GM12878 (cell line): ENCODE results near the gene PPM1A. TPM values are rescaled to one million over a fixed set of nuclear protein-coding genes. Genes with fewer than 3 reads are reported as not detected.

ENCODE experiments used
- ATAC-seq: fragments of 200-7000 bp; cut with Tn5 transposase; 3 replicates; pipeline ENCODE4 v1.9.1; 2020; ENCODE audit warnings: mild to moderate bottlenecking, moderate library complexity
- BruUV-seq: library from RNA; stranded (reverse); fragments of 400-500 nt; replicated peaks from 2 replicates; lab custom pipeline; 2021; lab: Mats Ljungman, UMichigan
- CTCF ChIA-PET: fragments of 300-600 bp; sonication (Branson Sonifier 250); formaldehyde crosslinking; extraction: SDS; loops from one replicate; lab custom pipeline; 2021; ENCODE audit warnings: inconsistent platforms; lab: Yijun Ruan, JAX
- POLR2A ChIA-PET: fragments of 350-600 bp; formaldehyde crosslinking; extraction: SDS; loops from one replicate; lab custom pipeline; 2021; ENCODE audit warnings: inconsistent platforms; lab: Charles Lee
- RAD21 ChIA-PET: fragments of 300-600 bp; sonication (Branson Sonifier 250); formaldehyde crosslinking; loops from one replicate; lab custom pipeline; 2023; ENCODE audit warnings: antibody characterized with exemption; ENCODE audit not compliant: unreplicated experiment; lab: Charles Lee
- SMC1A ChIA-PET: fragments of 300-600 bp; sonication (Branson Sonifier 250); formaldehyde crosslinking; loops from one replicate; lab custom pipeline; 2023; ENCODE audit not compliant: unreplicated experiment, uncharacterized antibody; lab: Charles Lee
- DNase-seq: peaks from one replicate; pipeline ENCODE4 v3.0.0-alpha.2; 2011; ENCODE audit warnings: low read depth, low spot score
- FAIRE-seq: peaks from 3 replicates; lab custom pipeline; 2011; peaks lifted over from hg19 to GRCh38; lab: Jason Lieb, UNC
- H2AFZ ChIP-seq: 2 replicates; pipeline ENCODE4 v1.6.0; 2011; ENCODE audit warnings: low read depth, low read length, control low read depth; ENCODE audit not compliant: control insufficient read depth
- H3K27ac ChIP-seq: 2 replicates; pipeline ENCODE4 v1.5.1; 2011; ENCODE audit warnings: control low read depth; ENCODE audit not compliant: control insufficient read depth, insufficient read depth
- H3K27me3 ChIP-seq, 2 experiments: replicated peaks in 1 of 2; 2 replicates each; pipeline versions ENCODE4 v1.6.0 to v1.6.1; 2011; ENCODE audit warnings: low read length in 1 of 2; ENCODE audit not compliant: control insufficient read depth in 2 of 2, insufficient read depth in 2 of 2
- H3K36me3 ChIP-seq, 2 experiments: 2 replicates each; pipeline ENCODE4 v1.5.1; 2011; ENCODE audit warnings: low read length in 1 of 2; ENCODE audit not compliant: control insufficient read depth in 2 of 2, insufficient read depth in 2 of 2
- H3K4me1 ChIP-seq: 2 replicates; pipeline ENCODE4 v1.6.1; 2011; ENCODE audit warnings: mild to moderate bottlenecking, low read length, moderate library complexity, mixed read lengths; ENCODE audit not compliant: control insufficient read depth, insufficient read depth
- H3K4me2 ChIP-seq: 2 replicates; pipeline ENCODE4 v1.6.0; 2011; ENCODE audit warnings: control low read depth; ENCODE audit not compliant: control insufficient read depth, insufficient read depth
- H3K4me3 ChIP-seq: fragments of 200-600 bp; sonication (generic); 2 replicates; pipeline ENCODE4 v1.5.1; 2016
- H3K79me2 ChIP-seq: 2 replicates; pipeline ENCODE4 v1.6.0; 2011; ENCODE audit warnings: low read length; ENCODE audit not compliant: control insufficient read depth, insufficient read depth
- H3K9ac ChIP-seq: 2 replicates; pipeline ENCODE4 v1.8.0; 2011; ENCODE audit warnings: low read length, control low read depth, mixed read lengths; ENCODE audit not compliant: control insufficient read depth, insufficient read depth
- H3K9me3 ChIP-seq: replicated peaks from 3 replicates; pipeline ENCODE4 v1.5.1; 2011; ENCODE audit warnings: mild to moderate bottlenecking, low read length; ENCODE audit not compliant: control insufficient read depth, insufficient read depth
- H4K20me1 ChIP-seq: 2 replicates; pipeline ENCODE4 v1.6.0; 2011; ENCODE audit not compliant: control insufficient read depth, insufficient read depth
- CHD1 ChIP-seq: IDR thresholded peaks from 2 replicates; pipeline ENCODE4 v1.6.1; 2012; ENCODE audit warnings: low read depth, low read length, improper control_type of control experiment
- EED ChIP-seq: sonication (generic); IDR thresholded peaks from 2 replicates; pipeline ENCODE4 v1.6.1; 2016; ENCODE audit warnings: antibody characterized with exemption, low read depth
- LARP7 ChIP-seq: fragments of 450-650 bp; IDR thresholded peaks from 2 replicates; pipeline ENCODE4 v1.6.1; 2017; ENCODE audit warnings: mild to moderate bottlenecking
- NBN ChIP-seq: fragments of 450-650 bp; IDR thresholded peaks from 2 replicates; pipeline ENCODE4 v1.6.1; 2016
- NFYB ChIP-seq: IDR thresholded peaks from 2 replicates; pipeline ENCODE4 v1.6.1; 2011; ENCODE audit warnings: low read depth, mild to moderate bottlenecking, low read length, improper control_type of control experiment, moderate library complexity; ENCODE audit not compliant: insufficient read depth
- PAX5 ChIP-seq: IDR thresholded peaks from 2 replicates; pipeline ENCODE4 v1.6.1; 2011; ENCODE audit warnings: low read depth, low read length, borderline replicate concordance
- SREBF1 ChIP-seq: IDR thresholded peaks from 2 replicates; pipeline ENCODE4 v1.6.1; 2012; ENCODE audit warnings: mild to moderate bottlenecking, low read length
- STAT1 ChIP-seq: fragments of 450-650 bp; conservative IDR thresholded peaks from 2 replicates; pipeline ENCODE4 v1.6.1; 2014; ENCODE audit warnings: antibody characterized with exemption, mild to moderate bottlenecking
- TCF12 ChIP-seq: IDR thresholded peaks from 2 replicates; pipeline ENCODE4 v1.6.1; 2011; ENCODE audit warnings: low read depth, mild to moderate bottlenecking, low read length
- ZNF217 ChIP-seq: fragments of 450-650 bp; IDR thresholded peaks from 2 replicates; pipeline ENCODE4 v1.6.1; 2017; ENCODE audit warnings: antibody characterized with exemption, mild to moderate bottlenecking
- WGBS: methylation state at CpG from one replicate; pipeline ENCODE4 v1.1.6; 2016; ENCODE audit warnings: low lambda C conversion rate; ENCODE audit not compliant: insufficient replicate concordance, insufficient coverage; ENCODE audit errors: missing lambda C conversion rate; 5-methylcytosine and 5-hydroxymethylcytosine counted together
- in situ Hi-C: fragments of 300-500 bp; cut with MboI; formaldehyde crosslinking; loops from 9 replicates; pipeline ENCODE4 v1.14.3; 2018; ENCODE audit warnings: mixed read lengths
- intact Hi-C: fragments of 100-400 bp; cut with micrococcal nuclease; formaldehyde crosslinking; loops from one replicate; pipeline ENCODE4 v1.14.2; 2022; ENCODE audit not compliant: unreplicated experiment
- polyA plus RNA-seq, 11 experiments: library from polyadenylated mRNA; depleted of rRNA in 4 of 11; unstranded in 6 of 11; stranded (reverse) in 5 of 11; fragments of >200 nt; fragmentation: Nextera tagmentation in 4 of 11; fragmentation: Illumina TruSeq in 1 of 11; extraction: Ambion mirVana in 4 of 11; extraction: Trizol in 1 of 11; gene quantifications; 1 replicate in 1 of 11; 2 replicates in 10 of 11; pipeline versions ENCODE4 v1.2.1 to v1.2.3, GENCODE V29; 2011 to 2016; ENCODE audit warnings: inconsistent platforms in 2 of 11, missing spikeins in 2 of 11, low read depth in 1 of 11
- total RNA-seq, 4 experiments: library from RNA; depleted of rRNA in 3 of 4; stranded (reverse); fragments of >200 nt in 3 of 4; fragmentation: Illumina TruSeq in 1 of 4; extraction: Trizol in 1 of 4; gene quantifications; 2 replicates each; pipeline versions ENCODE4 v1.2.1 to v1.2.3, GENCODE V29; 2013 to 2021
- TF ChIP-seq, protein P1 (sequence below): IDR thresholded peaks from 2 replicates; pipeline ENCODE4 v1.6.1; 2012; ENCODE audit warnings: mild to moderate bottlenecking, low read depth, low read length
- TF ChIP-seq, protein P2 (sequence below): fragments of 450-650 bp; IDR thresholded peaks from 2 replicates; pipeline ENCODE4 v1.6.1; 2018; ENCODE audit warnings: mild to moderate bottlenecking, low read depth, moderate library complexity; ENCODE audit not compliant: partially characterized antibody

Gene PPM1A
- total and polyA plus RNA-seq, 10 of the 15 experiments (the other 5 are each of a cell fraction or from before 2014, with no cell fraction given): 16.8 to 124 (median 47.0) TPM

GRCh38 chr14:60253649-60254048 lies 4.6 kb downstream of the PPM1A start:
- FAIRE-seq (no peak), ATAC-seq (no peak), DNase-seq (no peak)
- TF ChIP-seq CHD1 (no peak), TCF12 (no peak), SREBF1 (no peak), NFYB (no peak), NBN (no peak), LARP7 (no peak), STAT1 (no peak), PAX5 (no peak), ZNF217 (no peak), EED (no peak)
- TF ChIP-seq, protein P1, sequence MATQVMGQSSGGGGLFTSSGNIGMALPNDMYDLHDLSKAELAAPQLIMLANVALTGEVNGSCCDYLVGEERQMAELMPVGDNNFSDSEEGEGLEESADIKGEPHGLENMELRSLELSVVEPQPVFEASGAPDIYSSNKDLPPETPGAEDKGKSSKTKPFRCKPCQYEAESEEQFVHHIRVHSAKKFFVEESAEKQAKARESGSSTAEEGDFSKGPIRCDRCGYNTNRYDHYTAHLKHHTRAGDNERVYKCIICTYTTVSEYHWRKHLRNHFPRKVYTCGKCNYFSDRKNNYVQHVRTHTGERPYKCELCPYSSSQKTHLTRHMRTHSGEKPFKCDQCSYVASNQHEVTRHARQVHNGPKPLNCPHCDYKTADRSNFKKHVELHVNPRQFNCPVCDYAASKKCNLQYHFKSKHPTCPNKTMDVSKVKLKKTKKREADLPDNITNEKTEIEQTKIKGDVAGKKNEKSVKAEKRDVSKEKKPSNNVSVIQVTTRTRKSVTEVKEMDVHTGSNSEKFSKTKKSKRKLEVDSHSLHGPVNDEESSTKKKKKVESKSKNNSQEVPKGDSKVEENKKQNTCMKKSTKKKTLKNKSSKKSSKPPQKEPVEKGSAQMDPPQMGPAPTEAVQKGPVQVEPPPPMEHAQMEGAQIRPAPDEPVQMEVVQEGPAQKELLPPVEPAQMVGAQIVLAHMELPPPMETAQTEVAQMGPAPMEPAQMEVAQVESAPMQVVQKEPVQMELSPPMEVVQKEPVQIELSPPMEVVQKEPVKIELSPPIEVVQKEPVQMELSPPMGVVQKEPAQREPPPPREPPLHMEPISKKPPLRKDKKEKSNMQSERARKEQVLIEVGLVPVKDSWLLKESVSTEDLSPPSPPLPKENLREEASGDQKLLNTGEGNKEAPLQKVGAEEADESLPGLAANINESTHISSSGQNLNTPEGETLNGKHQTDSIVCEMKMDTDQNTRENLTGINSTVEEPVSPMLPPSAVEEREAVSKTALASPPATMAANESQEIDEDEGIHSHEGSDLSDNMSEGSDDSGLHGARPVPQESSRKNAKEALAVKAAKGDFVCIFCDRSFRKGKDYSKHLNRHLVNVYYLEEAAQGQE: no peak
- TF ChIP-seq, protein P2, sequence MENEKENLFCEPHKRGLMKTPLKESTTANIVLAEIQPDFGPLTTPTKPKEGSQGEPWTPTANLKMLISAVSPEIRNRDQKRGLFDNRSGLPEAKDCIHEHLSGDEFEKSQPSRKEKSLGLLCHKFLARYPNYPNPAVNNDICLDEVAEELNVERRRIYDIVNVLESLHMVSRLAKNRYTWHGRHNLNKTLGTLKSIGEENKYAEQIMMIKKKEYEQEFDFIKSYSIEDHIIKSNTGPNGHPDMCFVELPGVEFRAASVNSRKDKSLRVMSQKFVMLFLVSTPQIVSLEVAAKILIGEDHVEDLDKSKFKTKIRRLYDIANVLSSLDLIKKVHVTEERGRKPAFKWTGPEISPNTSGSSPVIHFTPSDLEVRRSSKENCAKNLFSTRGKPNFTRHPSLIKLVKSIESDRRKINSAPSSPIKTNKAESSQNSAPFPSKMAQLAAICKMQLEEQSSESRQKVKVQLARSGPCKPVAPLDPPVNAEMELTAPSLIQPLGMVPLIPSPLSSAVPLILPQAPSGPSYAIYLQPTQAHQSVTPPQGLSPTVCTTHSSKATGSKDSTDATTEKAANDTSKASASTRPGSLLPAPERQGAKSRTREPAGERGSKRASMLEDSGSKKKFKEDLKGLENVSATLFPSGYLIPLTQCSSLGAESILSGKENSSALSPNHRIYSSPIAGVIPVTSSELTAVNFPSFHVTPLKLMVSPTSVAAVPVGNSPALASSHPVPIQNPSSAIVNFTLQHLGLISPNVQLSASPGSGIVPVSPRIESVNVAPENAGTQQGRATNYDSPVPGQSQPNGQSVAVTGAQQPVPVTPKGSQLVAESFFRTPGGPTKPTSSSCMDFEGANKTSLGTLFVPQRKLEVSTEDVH: no peak
- 93% methylated on average over 3 of the region's 3 CpGs for WGBS
- intact Hi-C loops: no loop called here
- Histone ChIP-seq H3K9ac (no peak overlapping the region; the same call in 1 of the 2 replicates), H3K27ac (no peak overlapping the region), H4K20me1 (no peaks in the 10 kb centered on the region), H2AFZ (no peak overlapping the region), H3K36me3 (no peaks in the 10 kb centered on the region; a peak in 1 of 4 replicates), H3K27me3 (no peaks in the 10 kb centered on the region), H3K4me3 (peak overlapping the region; percentile 24; the same call in 1 of the 2 replicates), H3K79me2 (peaks cover 91% of the 10 kb centered on the region), H3K4me2 (peak overlapping the region; percentile 15; the same call in 1 of the 2 replicates), H3K4me1 (no peaks in the 10 kb centered on the region), H3K9me3 (no peaks in the 10 kb centered on the region; the same call in none of the 3 replicates)
- ChIA-PET CTCF (interaction anchor here (0.8 to 5.0 kb wide), 15 partner anchors 9 to 289 kb away, joined by 3 to 42 read pairs (median 5); no protein-coding TSS in a partner anchor), POLR2A (interaction anchor here (0.8 to 5.4 kb wide), 9 partner anchors 11 to 78 kb away, joined by 3 to 92 read pairs (median 3); no protein-coding TSS in a partner anchor), RAD21 (interaction anchor here (0.6 to 17.9 kb wide), 15 partner anchors 12 to 1000 kb away, joined by 3 to 446 read pairs (median 4); no protein-coding TSS in a partner anchor), SMC1A (interaction anchor here (0.9 to 14.2 kb wide), 15 partner anchors 8 to 96 kb away, joined by 3 to 303 read pairs (median 5); no protein-coding TSS in a partner anchor)
- BruUV-seq: no TSS peak
- in situ Hi-C loops: no loop called here
